ENCODE measurements around the gene ZNF516. TPM values are rescaled to one million over a fixed set of nuclear protein-coding genes. Genes with fewer than 3 reads are reported as not detected.
A peak's percentile ranks its signal among the peaks of the same experiment; 100 is the strongest.

ZNF516 gene
- total RNA-seq, 6 experiments from 2014 or later, result 34.6 to 52.2 (median 42.2) TPM

- H3K36me3 Mint-ChIP-seq (ENCODE audit: low read depth), result no peaks in the 10 kb centered on the region
- peak overlapping the region; percentile 87 for H3K4me3 Mint-ChIP-seq
- no peaks in the 10 kb centered on the region for H3K9me3 Mint-ChIP-seq
- H3K4me1 Mint-ChIP-seq (ENCODE audit: low read depth), result peaks cover 15% of the 10 kb centered on the region
- no peak overlapping the region; the same call in 1 of the 2 replicates for H3K27ac Mint-ChIP-seq
- peaks cover 7% of the 10 kb centered on the region for H3K27me3 Mint-ChIP-seq (ENCODE audit: insufficient read depth)
- no peak for DNase-seq
- no peak for TF ChIP-seq CTCF (IDR thresholded peaks at IDR 0.05)
Measured at GRCh38 chr18:76518123-76518859, 23.2 kb upstream of the ZNF516 start.

GRCh38 chr18:76515576-76515975 is 20.5 kb upstream of the ZNF516 start:
- peaks cover 7% of the 10 kb centered on the region for H3K27me3 Mint-ChIP-seq (ENCODE audit: insufficient read depth)
- no peaks in the 10 kb centered on the region for H3K9me3 Mint-ChIP-seq
- no peak for DNase-seq
- H3K36me3 Mint-ChIP-seq (ENCODE audit: low read depth), result no peaks in the 10 kb centered on the region
- H3K27ac Mint-ChIP-seq, result no peak overlapping the region
- H3K4me1 Mint-ChIP-seq (ENCODE audit: low read depth), result peaks cover 15% of the 10 kb centered on the region
- H3K4me3 Mint-ChIP-seq, result no peak overlapping the region
- no peak for TF ChIP-seq CTCF (IDR thresholded peaks at IDR 0.05)

GRCh38 chr18:76514573-76514972 is 19.5 kb upstream of the ZNF516 start:
- no peak for DNase-seq
- TF ChIP-seq CTCF (IDR thresholded peaks at IDR 0.05), result no peak
- no peak overlapping the region for H3K4me3 Mint-ChIP-seq
- no peaks in the 10 kb centered on the region for H3K36me3 Mint-ChIP-seq (ENCODE audit: low read depth)
- H3K4me1 Mint-ChIP-seq (ENCODE audit: low read depth), result peaks cover 15% of the 10 kb centered on the region
- H3K27me3 Mint-ChIP-seq (ENCODE audit: insufficient read depth), result peaks cover 7% of the 10 kb centered on the region
- H3K9me3 Mint-ChIP-seq, result no peaks in the 10 kb centered on the region
- H3K27ac Mint-ChIP-seq, result no peak overlapping the region

GRCh38 chr18:76507830-76508385 is 12.9 kb upstream of the ZNF516 start:
- no peak for TF ChIP-seq CTCF (IDR thresholded peaks at IDR 0.05)
- Mint-ChIP-seq H3K4me1 (ENCODE audit: low read depth) (peaks cover 9% of the 10 kb centered on the region; the same call in 1 of the 2 replicates), H3K27ac (no peak overlapping the region), H3K4me3 (no peak overlapping the region), H3K9me3 (no peaks in the 10 kb centered on the region), H3K27me3 (ENCODE audit: insufficient read depth) (peaks cover 1% of the 10 kb centered on the region), H3K36me3 (ENCODE audit: low read depth) (no peaks in the 10 kb centered on the region)
- no peak for DNase-seq

GRCh38 chr18:76506974-76507764 is 12.1 kb upstream of the ZNF516 start:
- Mint-ChIP-seq H3K27me3 (ENCODE audit: insufficient read depth) (peaks cover 1% of the 10 kb centered on the region), H3K4me3 (no peak overlapping the region), H3K36me3 (ENCODE audit: low read depth) (no peaks in the 10 kb centered on the region), H3K4me1 (ENCODE audit: low read depth) (peaks cover 9% of the 10 kb centered on the region; the same call in 1 of the 2 replicates), H3K27ac (no peak overlapping the region), H3K9me3 (no peaks in the 10 kb centered on the region)
- DNase-seq, result no peak
- no peak for TF ChIP-seq CTCF (IDR thresholded peaks at IDR 0.05)

All from HFFc6 (cell line).